ENCODE data around the gene DPEP1. TPM values are rescaled to one million over a fixed set of nuclear protein-coding genes. Genes with fewer than 3 reads are reported as not detected.
"Not testable (repeated sequence)": the region's sequence is repeated elsewhere in the genome, so short reads cannot be mapped to it uniquely, and the experiment has no call there.

Gene DPEP1
- not detected for total RNA-seq

DNA sequence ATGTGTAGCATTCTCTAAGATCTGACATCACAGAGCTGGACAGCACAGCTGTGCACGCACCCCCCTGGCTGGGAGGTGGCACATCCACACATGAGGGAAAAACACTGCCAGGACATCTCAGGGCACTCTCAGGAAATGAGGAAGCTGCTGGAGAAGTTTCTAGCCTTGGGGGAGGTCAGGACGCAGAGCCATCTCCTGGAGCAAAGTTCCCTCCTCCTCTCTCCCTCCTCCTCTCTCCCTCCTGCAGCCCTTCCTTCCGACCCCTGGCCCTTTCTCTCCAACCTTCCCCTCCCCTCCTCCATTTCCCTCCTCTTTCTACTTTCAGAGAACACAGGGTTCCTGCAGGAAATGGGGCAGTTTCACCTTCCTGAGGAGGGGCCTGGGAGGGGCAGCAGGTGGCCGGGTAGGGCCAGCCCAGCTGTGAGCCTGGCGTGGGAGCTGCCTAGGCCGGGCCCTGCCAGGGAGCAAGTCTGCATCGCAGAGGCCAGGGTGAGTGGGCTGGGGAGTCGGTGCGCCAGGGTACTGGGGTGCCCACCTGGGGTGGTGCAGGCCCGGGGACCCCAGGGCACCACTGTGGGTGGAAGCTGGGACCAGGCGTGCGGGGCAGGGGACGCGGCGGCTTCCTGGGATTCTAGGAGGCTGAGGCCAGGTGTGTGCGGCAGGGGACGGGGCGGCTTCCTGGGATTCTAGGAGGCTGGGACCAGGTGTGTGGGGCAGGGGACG lies at the start of gene DPEP1:
Gene DPEP1, plus strand, starts transcription at position 412 of the 723 bp plus-strand sequence. CDS start 16,769 bp downstream, outside the sequence.
- peaks cover 6% of the 10 kb centered on the region for H3K36me3 Mint-ChIP-seq (ENCODE audit: low read depth)
- ChIA-PET POLR2A (no interaction called here), CTCF (no interaction called here)
- H3K27me3 Mint-ChIP-seq, result peaks cover 3% of the 10 kb centered on the region
- H3K4me3 Mint-ChIP-seq, result no peak within 1 kb of the TSS
- no peak within 1 kb of the TSS for H3K27ac Mint-ChIP-seq
- no peak for DNase-seq
- H3K9me3 Mint-ChIP-seq, result peaks cover 8% of the 10 kb centered on the region
- H3K4me1 Mint-ChIP-seq, result peaks cover 13% of the 10 kb centered on the region

DNA sequence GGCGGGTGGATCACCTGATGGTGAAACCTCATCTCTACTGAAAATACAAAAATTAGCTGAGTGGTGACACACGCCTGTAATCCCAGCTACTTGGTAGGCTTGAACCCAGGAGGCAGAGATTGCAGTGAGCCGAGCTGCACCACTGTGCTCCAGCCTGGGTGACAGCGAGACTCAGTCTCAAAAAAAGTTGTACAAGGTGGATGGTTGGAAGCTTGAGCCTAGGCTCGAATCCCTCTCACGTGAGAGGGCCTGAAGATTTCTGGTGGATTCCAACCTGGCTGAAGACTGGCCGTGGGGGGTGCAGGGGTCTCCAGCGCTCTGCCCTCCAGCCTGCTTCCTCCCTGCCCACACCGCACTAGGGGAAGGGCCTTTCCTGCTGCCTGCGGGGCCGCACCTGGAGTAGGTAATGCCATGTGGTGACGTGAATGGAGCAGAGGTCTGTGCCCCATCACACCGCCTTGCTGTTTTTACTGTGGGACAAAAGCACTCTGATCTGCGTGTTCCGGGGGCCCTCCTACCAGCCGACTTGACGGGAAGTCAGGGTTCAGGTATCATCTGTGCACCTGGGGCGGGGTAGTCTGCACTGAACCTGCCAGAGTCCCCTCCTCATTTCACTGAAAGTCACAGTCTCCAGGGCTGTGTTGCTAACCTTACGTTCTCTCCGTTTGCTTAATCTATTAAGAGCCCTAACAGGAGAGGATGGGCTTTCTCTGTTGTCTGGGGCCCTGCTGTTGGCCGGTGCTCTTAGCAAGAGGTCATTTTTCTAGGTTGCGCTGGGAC lies 48.8 kb upstream of the DPEP1 start:
- Mint-ChIP-seq H3K36me3 (ENCODE audit: low read depth) (peaks cover 37% of the 10 kb centered on the region), H3K4me1 (peaks cover 50% of the 10 kb centered on the region), H3K4me3 (no peak overlapping the region), H3K27me3 (no peaks in the 10 kb centered on the region), H3K9me3 (no peaks in the 10 kb centered on the region), H3K27ac (peak overlapping the region; percentile 29)
- POLR2A ChIA-PET, result interaction anchor here (0.5 kb wide), 1 partner anchor 346 kb away, joined by 3 read pairs; no protein-coding TSS in a partner anchor
- DNase-seq, result no peak
- CTCF ChIA-PET, result interaction anchor here (1.2 to 1.6 kb wide), 3 partner anchors 11 to 136 kb away, joined by 3 to 6 read pairs (median 3); partner anchors contain the start of gene CPNE7

DNA sequence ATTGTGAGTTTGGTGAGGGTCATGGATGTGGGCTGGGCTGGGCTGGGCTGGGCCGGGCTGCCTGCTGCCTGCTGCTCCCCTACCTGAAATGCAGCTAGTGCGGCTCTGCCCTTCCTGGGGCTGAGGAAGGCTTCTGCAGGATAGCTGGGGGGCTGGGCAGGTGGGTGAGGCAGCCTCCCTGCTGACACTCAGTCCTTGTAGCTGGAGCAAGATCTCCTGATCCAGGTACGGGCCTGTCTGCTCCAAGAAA lies 48.3 kb upstream of the DPEP1 start:
- DNase-seq, result no peak
- Mint-ChIP-seq H3K4me1 (peaks cover 48% of the 10 kb centered on the region), H3K9me3 (no peaks in the 10 kb centered on the region), H3K27ac (no peak overlapping the region), H3K36me3 (ENCODE audit: low read depth) (peaks cover 37% of the 10 kb centered on the region), H3K4me3 (peak overlapping the region; percentile 22), H3K27me3 (no peaks in the 10 kb centered on the region)
- POLR2A ChIA-PET, result interaction anchor here (0.5 kb wide), 1 partner anchor 347 kb away, joined by 3 read pairs; no protein-coding TSS in a partner anchor
- CTCF ChIA-PET, result interaction anchor here (0.9 to 1.5 kb wide), 6 partner anchors 10 to 134 kb away, joined by 3 to 4 read pairs (median 3); partner anchors contain the start of gene CPNE7

DNA sequence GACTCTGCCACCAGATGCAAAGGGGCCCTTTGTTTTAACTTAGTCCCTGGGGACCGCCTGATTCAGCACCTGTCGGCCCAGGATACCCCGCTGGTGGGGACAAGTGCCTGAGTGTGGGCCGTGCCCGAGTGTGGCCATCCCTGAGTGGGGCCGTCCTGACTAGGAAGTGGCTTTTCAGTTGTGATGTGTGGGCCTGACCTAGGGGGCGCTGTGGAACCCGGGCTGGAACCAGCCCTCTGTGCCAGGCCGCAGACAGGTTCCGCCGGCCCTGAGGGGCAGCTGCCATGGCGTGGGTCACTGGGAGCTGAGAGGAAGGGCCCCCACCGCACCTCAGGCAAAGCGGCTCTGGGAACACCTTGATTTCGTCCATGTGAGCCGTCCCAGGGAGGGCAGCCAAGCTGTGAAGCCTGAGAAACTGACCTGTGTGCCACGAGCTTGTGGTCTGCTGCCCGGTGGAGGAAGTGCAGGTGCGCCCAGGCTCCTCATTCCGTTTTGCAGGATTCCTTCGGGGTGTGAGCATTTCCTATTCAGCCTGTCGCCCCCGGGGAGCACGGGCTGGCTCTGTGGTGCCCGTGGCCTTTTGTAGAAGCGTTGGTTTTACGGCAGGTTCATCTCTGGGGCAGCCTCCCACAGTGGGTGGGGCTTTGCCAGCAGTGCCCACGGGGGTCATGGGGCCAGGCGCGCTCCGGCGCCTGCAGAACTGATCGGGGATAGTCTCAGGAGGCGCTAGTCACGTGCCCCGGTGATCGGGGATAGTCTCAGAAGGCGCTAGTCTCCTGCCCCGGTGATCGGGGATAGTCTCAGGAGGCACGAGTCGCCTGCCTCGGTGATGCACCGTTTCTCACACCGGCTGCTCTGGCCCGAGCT lies 47.7 kb upstream of the DPEP1 start:
- H3K27me3 Mint-ChIP-seq, result no peaks in the 10 kb centered on the region
- DNase-seq, result peak; percentile 48
- peak overlapping the region; percentile 25 for H3K27ac Mint-ChIP-seq
- ChIA-PET CTCF (interaction anchor here (0.9 to 1.5 kb wide), 7 partner anchors 10 to 133 kb away, joined by 3 to 4 read pairs (median 3); partner anchors contain the start of genes CDK10 and CPNE7), POLR2A (no interaction called here)
- H3K4me3 Mint-ChIP-seq, result peak overlapping the region; percentile 22
- H3K36me3 Mint-ChIP-seq (ENCODE audit: low read depth), result peaks cover 35% of the 10 kb centered on the region
- no peaks in the 10 kb centered on the region for H3K9me3 Mint-ChIP-seq
- H3K4me1 Mint-ChIP-seq, result peaks cover 48% of the 10 kb centered on the region

DNA sequence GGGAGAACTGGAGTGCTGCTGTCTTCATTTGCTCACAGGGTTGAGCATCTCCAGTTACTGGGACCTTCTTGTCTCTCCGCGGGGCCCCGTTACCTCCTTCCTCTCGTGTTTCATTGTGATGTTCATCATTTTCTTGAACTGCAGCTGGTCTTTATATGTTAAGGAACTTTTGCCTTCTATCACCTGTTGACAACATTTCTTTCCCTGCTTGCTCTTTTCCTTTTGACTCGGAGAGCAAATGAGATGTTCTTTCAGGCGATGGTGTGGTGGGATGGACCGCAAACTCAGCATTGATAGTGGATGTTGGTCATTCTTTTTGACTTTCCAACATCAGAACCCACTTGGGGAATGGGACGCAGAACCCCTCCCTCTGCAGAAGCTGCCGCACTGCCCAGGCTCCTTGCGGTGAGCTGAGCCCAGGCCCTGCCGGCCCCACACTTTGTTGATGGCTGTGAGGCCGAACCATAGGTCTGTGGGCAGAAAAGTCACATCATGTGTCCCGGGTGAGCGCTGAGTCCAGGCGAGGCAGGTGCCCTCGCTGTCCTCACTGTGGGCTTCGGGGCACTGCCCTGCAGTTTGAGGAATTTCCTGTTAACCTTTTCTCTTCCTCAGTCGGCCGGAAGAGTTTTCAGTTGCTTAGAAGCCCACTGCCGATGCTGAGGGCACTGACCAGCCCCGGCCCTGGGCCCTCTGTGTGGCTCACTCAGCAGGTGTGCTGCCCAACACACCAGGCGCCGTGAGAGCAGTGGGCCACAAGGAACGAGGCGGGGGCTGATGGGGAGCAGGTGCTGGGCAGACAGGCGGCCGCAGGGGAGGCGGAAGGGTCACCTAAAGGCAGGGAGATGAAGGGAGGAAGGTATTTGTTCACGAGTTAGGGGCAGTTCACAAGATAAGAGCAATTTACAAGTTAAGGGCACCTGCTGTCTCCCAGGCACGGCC lies 45.5 kb upstream of the DPEP1 start:
- ChIA-PET POLR2A (interaction anchor here (0.6 kb wide), 1 partner anchor 90 kb away, joined by 5 read pairs; the partner anchor contains the start of genes CHMP1A and SPATA33), CTCF (interaction anchor here (0.7 kb wide), 1 partner anchor 252 kb away, joined by 3 read pairs; no protein-coding TSS in a partner anchor)
- Mint-ChIP-seq H3K9me3 (no peaks in the 10 kb centered on the region), H3K27me3 (no peaks in the 10 kb centered on the region), H3K4me1 (peaks cover 48% of the 10 kb centered on the region), H3K27ac (no peak overlapping the region), H3K36me3 (ENCODE audit: low read depth) (peaks cover 18% of the 10 kb centered on the region), H3K4me3 (no peak overlapping the region)
- DNase-seq, result no peak

DNA sequence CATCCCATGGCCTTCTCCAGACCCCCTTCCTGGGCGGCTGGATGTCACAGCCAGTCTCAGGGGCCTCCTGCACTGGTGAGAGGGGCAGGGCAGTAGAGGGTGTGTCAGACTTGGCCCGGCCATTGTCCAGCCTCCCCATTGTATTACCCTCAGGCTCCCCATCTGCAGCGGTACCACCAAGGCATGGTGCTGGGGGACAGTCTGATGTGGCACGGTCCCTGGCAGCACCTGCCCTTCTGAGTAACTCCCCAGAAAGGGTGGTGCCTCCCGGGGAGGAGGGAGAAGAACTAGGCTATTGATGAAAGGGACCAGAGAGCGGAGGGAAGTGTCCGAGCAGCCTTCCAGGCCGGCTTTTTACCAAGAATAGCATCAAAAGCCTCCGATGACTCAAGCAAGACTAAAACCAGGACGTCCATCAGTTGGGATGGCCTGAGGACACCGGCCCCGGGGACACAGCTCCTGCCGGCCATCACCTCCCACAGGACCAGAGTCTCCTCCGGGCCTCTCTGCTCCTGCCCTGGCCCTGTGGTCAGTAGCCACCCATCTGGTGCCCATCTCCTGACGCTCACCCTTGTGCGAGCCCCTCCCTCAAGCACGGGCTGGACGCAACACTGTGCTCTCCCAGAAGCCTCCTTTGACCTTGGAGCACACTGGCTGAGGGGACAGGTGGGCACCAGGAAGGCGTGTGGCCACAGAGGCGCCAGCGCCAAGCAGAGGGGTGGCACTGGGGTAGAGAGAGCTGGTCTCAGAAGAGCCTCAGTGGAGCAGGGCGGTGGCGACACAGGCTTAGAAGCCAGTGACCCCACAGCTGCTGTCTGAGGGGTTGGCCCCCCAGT lies 43.7 kb upstream of the DPEP1 start:
- H3K4me1 Mint-ChIP-seq, result peaks cover 35% of the 10 kb centered on the region
- DNase-seq, result no peak
- H3K27me3 Mint-ChIP-seq, result peaks cover 3% of the 10 kb centered on the region
- ChIA-PET CTCF (no interaction called here), POLR2A (no interaction called here)
- H3K27ac Mint-ChIP-seq, result peak overlapping the region; percentile 5
- no peaks in the 10 kb centered on the region for H3K9me3 Mint-ChIP-seq
- H3K36me3 Mint-ChIP-seq (ENCODE audit: low read depth), result peaks cover 5% of the 10 kb centered on the region
- H3K4me3 Mint-ChIP-seq, result no peak overlapping the region

DNA sequence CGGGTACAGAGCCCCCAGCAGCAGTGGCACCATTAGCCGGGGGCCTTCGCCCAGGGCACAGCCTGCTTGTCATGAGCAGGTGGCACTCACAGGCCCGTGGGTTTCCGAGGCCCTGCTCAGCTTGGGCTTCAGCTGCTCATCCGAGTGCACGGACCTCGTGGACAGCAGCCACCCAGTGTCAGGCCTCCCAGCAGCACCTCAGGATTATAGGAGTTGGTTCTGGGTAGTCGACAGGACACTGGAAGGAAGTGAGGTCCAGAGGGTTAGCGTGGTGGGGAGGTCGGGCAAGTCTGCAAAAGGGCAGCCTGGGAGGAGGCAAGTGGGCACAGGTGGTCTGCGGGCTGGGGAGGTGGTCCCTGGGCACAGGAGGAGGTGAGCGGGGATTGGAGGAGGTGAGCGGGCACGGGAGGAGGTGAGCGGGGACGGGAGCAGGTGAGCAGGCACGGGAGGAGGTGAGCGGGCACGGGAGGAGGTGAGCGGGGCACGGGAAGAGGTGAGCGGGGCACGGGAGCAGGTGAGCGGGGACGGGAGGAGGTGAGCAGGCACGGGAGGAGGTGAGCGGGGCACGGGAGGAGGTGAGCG lies 43.0 kb upstream of the DPEP1 start:
- Mint-ChIP-seq H3K4me3 (no peak overlapping the region), H3K36me3 (ENCODE audit: low read depth) (peaks cover 2% of the 10 kb centered on the region), H3K4me1 (peaks cover 30% of the 10 kb centered on the region), H3K9me3 (no peaks in the 10 kb centered on the region), H3K27me3 (peaks cover 3% of the 10 kb centered on the region), H3K27ac (no peak overlapping the region)
- no peak for DNase-seq
- POLR2A ChIA-PET, result no interaction called here
- CTCF ChIA-PET, result no interaction called here

DNA sequence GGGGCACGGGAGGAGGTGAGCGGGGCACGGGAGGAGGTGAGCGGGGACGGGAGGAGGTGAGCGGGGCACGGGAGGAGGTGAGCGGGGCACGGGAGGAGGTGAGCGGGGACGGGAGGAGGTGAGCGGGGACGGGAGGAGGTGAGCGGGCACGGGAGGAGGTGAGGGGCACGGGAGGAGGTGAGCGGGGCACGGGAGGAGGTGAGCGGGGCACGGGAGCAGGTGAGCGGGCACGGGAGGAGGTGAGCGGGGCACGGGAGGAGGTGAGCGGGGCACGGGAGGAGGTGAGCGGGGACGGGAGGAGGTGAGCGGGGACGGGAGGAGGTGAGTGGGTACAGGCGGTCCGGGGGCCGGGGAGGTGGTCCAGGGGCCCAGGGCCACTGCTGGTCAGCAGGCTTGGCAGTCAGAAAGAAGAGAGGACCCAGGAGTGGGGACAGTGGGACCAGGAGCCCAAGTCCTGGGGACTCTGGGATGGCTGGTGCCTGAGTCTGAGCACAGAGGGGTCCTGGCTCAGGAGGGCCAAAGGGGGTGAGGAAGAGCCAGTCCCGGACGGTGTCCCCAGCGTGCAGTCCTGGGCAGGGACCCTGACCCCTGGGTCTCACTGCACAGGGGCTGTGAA lies 42.4 kb upstream of the DPEP1 start:
- CTCF ChIA-PET; H3K27ac Mint-ChIP-seq; H3K36me3 Mint-ChIP-seq (ENCODE audit: low read depth); H3K27me3 Mint-ChIP-seq; POLR2A ChIA-PET; H3K9me3 Mint-ChIP-seq; H3K4me3 Mint-ChIP-seq; DNase-seq: not testable (repeated sequence)
- H3K4me1 Mint-ChIP-seq, result peaks cover 24% of the 10 kb centered on the region

DNA sequence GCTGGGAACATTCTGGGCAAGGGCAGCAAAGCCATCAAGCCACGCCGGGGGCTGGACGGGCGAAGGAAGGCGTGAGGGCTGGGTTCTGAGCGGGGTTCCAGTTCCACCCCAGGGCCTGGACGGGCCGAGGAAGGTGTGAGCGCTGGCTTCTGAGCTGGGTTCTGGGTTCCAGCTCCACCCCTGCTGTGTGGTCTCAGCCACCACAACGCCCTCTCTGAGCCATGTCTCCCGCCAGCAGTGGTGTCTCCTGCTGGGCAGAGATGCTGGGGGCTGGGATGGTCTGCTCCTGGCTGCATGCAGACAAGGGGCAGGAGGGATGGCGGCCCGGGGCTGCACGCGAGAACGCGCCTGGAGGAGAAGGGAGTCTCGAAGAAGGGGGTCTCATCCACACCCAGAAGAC lies 41.8 kb upstream of the DPEP1 start:
- H3K4me3 Mint-ChIP-seq, result no peak overlapping the region
- ChIA-PET CTCF (no interaction called here), POLR2A (no interaction called here)
- no peak for DNase-seq
- no peak overlapping the region for H3K27ac Mint-ChIP-seq
- H3K27me3 Mint-ChIP-seq, result peaks cover 3% of the 10 kb centered on the region
- peaks cover 2% of the 10 kb centered on the region for H3K36me3 Mint-ChIP-seq (ENCODE audit: low read depth)
- no peaks in the 10 kb centered on the region for H3K9me3 Mint-ChIP-seq
- H3K4me1 Mint-ChIP-seq, result peaks cover 20% of the 10 kb centered on the region

DNA sequence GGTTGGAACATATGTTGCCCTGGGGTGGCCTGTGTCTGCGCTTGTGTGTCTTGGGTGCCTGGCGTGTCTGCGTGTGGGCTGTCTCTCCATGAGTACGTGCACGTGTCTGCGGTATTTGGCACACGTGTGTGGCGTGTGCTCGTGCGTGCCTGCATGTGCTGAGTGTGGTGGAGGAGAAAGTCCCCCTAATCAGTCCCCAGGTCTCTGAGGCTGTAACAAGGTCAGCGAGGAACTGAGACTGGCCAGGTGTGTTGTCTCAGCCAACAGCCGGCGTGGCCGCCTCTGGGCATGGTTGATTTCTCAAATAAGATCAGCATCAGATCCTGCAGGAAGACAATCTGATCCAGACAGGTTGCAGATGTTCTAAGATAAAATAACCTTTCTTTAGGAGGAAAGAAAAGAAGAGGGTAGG lies 41.4 kb upstream of the DPEP1 start:
- ChIA-PET CTCF (no interaction called here), POLR2A (no interaction called here)
- Mint-ChIP-seq H3K36me3 (ENCODE audit: low read depth) (peaks cover 2% of the 10 kb centered on the region), H3K9me3 (no peaks in the 10 kb centered on the region), H3K4me1 (peaks cover 20% of the 10 kb centered on the region), H3K27ac (peak overlapping the region; percentile 6), H3K4me3 (no peak overlapping the region), H3K27me3 (peaks cover 4% of the 10 kb centered on the region)
- no peak for DNase-seq

All from activated CD4-positive, alpha-beta T cell treated with anti-CD3 and anti-CD28 coated beads, Interleukin-2, amount 10 ng/mL, durations not matched to agents 7 days and 5 days (primary cell).